Osteoblast (primary cell): ENCODE data around the gene RPL27A. TPM values are rescaled to one million over a fixed set of nuclear protein-coding genes. Genes with fewer than 3 reads are reported as not detected.
"Not testable (repeated sequence)": the region's sequence is repeated elsewhere in the genome, so short reads cannot be mapped to it uniquely, and the experiment has no call there.

Experiments used
- DNase-seq: peaks from one replicate; pipeline ENCODE4 v3.0.0; 2011; ENCODE audit warnings: low spot score, mixed read lengths; ENCODE audit not compliant: insufficient read length; ENCODE audit errors: missing footprints
- H2AFZ ChIP-seq: 2 replicates; pipeline ENCODE4 v1.6.0; 2011; ENCODE audit warnings: mild to moderate bottlenecking, low read length
- H3K27ac ChIP-seq: 2 replicates; pipeline ENCODE4 v1.5.1; 2011; ENCODE audit warnings: mild to moderate bottlenecking, low read depth, low read length, moderate library complexity
- H3K27me3 ChIP-seq: 2 replicates; pipeline ENCODE4 v1.6.0; 2012; ENCODE audit warnings: mild to moderate bottlenecking, control low read depth, inconsistent platforms, low read length, moderate library complexity; ENCODE audit not compliant: insufficient read depth
- H3K36me3 ChIP-seq: 2 replicates; pipeline ENCODE4 v1.5.1; 2011; ENCODE audit warnings: mild to moderate bottlenecking, low read length, control low read depth, moderate library complexity; ENCODE audit not compliant: insufficient read depth
- H3K4me1 ChIP-seq: 2 replicates; pipeline ENCODE4 v1.5.1; 2011; ENCODE audit warnings: mild to moderate bottlenecking, low read length, control low read depth, moderate library complexity; ENCODE audit not compliant: insufficient read depth
- H3K4me2 ChIP-seq: 2 replicates; pipeline ENCODE4 v1.6.0; 2011; ENCODE audit warnings: mild to moderate bottlenecking, low read length; ENCODE audit not compliant: insufficient read depth
- H3K4me3 ChIP-seq: fragments of 200-600 bp; sonication (generic); 3 replicates; pipeline ENCODE4 v1.5.1; 2012; ENCODE audit warnings: mild to moderate bottlenecking, low read length, inconsistent platforms; ENCODE audit not compliant: insufficient read depth
- H3K79me2 ChIP-seq: 2 replicates; pipeline ENCODE4 v1.6.0; 2012; ENCODE audit warnings: mild to moderate bottlenecking, low read length, control low read depth, inconsistent platforms; ENCODE audit not compliant: insufficient read depth
- H3K9me3 ChIP-seq: 2 replicates; pipeline ENCODE4 v1.5.1; 2011; ENCODE audit warnings: low read depth, low read length, control low read depth
- H4K20me1 ChIP-seq: 2 replicates; pipeline ENCODE4 v1.6.0; 2012; ENCODE audit warnings: mild to moderate bottlenecking, low read length, control low read depth; ENCODE audit not compliant: insufficient read depth
- CTCF ChIP-seq: IDR thresholded peaks from 2 replicates; pipeline ENCODE4 v1.5.1; 2011; ENCODE audit warnings: mild to moderate bottlenecking, low read depth, low read length, moderate library complexity; ENCODE audit errors: extremely low read depth
- total RNA-seq: library from RNA; depleted of rRNA; stranded (reverse); fragments of >200 nt; gene quantifications from 2 replicates; pipeline ENCODE4 v1.2.3, GENCODE V29; 2012

RPL27A gene
- total RNA-seq, 1 donor, result 710 TPM

GRCh38 chr11:8665222-8665621, 17.4 kb upstream of the RPL27A start:
- Histone ChIP-seq H3K4me1 (peaks cover 3% of the 10 kb centered on the region), H3K4me2 (no peak overlapping the region), H3K79me2 (no peaks in the 10 kb centered on the region), H4K20me1 (no peaks in the 10 kb centered on the region), H2AFZ (no peak overlapping the region), H3K27me3 (no peaks in the 10 kb centered on the region), H3K27ac (no peak overlapping the region), H3K4me3 (no peak overlapping the region), H3K36me3 (no peaks in the 10 kb centered on the region), H3K9me3 (no peaks in the 10 kb centered on the region)
- TF ChIP-seq CTCF, result no peak
- DNase-seq, result no peak

DNA sequence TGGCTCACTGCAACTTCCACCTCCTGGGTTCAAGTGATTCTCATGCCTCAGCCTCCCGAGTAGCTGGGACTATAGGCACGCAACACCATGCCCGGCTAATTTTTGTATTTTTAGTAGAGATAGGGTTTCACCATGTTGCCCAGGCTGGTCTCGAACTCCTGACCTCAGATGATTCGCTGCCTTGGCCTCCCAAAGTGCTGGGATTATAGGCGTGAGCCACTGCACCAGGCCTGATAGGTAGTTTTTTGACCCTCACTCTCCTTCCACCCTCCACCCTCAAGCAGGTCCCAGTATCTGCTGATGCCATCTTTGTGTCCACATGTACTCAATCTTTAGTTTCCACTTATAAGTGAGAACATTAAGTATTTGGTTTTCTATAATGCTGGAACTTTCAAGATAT, 12.5 kb upstream of the RPL27A start:
- not testable (repeated sequence) for H3K4me2 ChIP-seq, H3K36me3 ChIP-seq, H3K9me3 ChIP-seq, H2AFZ ChIP-seq, H4K20me1 ChIP-seq, H3K27me3 ChIP-seq, DNase-seq, H3K79me2 ChIP-seq, H3K4me3 ChIP-seq
- Histone ChIP-seq H3K27ac (peak overlapping the region; percentile 95), H3K4me1 (peaks cover 22% of the 10 kb centered on the region)

DNA sequence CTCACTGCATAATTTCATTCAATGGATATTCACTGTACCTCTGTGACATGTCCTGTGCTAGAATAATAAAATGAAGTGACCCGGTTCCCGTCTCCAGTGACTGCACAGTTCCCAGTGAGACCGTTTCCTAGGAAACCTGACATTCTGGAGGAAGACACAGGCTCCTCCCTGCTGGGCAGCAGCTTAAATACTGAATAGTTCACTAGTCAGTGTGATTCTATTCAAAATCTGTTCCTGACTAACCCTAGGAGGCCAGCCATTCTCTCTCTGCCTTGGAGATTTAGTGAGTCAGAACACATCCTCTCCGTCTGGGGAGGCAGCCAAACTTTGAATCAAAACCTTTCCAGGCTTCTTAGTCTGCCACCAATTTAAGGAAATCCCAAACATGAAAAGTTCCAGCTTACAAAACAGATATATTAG, 11.4 kb upstream of the RPL27A start:
- Histone ChIP-seq H4K20me1 (no peaks in the 10 kb centered on the region), H3K79me2 (no peaks in the 10 kb centered on the region), H3K4me3 (peak overlapping the region; percentile 34), H3K27ac (peak overlapping the region; percentile 95), H3K27me3 (no peaks in the 10 kb centered on the region), H3K4me1 (peaks cover 22% of the 10 kb centered on the region), H3K9me3 (no peaks in the 10 kb centered on the region), H3K4me2 (peak overlapping the region; percentile 75), H3K36me3 (no peaks in the 10 kb centered on the region), H2AFZ (peak overlapping the region; percentile 34)
- peak; percentile 87 for DNase-seq
- TF ChIP-seq CTCF, result no peak

GRCh38 chr11:8671651-8672062, 10.9 kb upstream of the RPL27A start:
- H3K36me3 ChIP-seq, result no peaks in the 10 kb centered on the region
- DNase-seq, result no peak
- peaks cover 22% of the 10 kb centered on the region for H3K4me1 ChIP-seq
- no peaks in the 10 kb centered on the region for H4K20me1 ChIP-seq
- peak overlapping the region; percentile 40 for H3K4me2 ChIP-seq
- no peak for TF ChIP-seq CTCF
- no peaks in the 10 kb centered on the region for H3K79me2 ChIP-seq
- H3K27me3 ChIP-seq, result no peaks in the 10 kb centered on the region
- H3K9me3 ChIP-seq, result no peaks in the 10 kb centered on the region
- peak overlapping the region; percentile 95 for H3K27ac ChIP-seq
- peak overlapping the region; percentile 2 for H2AFZ ChIP-seq
- H3K4me3 ChIP-seq, result no peak overlapping the region
